Activated CD4-positive, alpha-beta T cell treated with anti-CD3 and anti-CD28 coated beads, Interleukin-2, amount 10 ng/mL, durations not matched to agents 24 days and 14 days (primary cell): Measurements from ENCODE around the gene NEB. TPM values are rescaled to one million over a fixed set of nuclear protein-coding genes. Genes with fewer than 3 reads are reported as not detected.
"Not testable (repeated sequence)": the region's sequence is repeated elsewhere in the genome, so short reads cannot be mapped to it uniquely, and the experiment has no call there.

ENCODE experiments used
- DNase-seq: peaks from one replicate; pipeline ENCODE4 v3.0.0; 2022
- H3K27ac Mint-ChIP-seq: one replicate; pipeline ENCODE4 v1.8.0; 2022; ENCODE audit warnings: mild to moderate bottlenecking, mixed read lengths
- H3K27me3 Mint-ChIP-seq: one replicate; pipeline ENCODE4 v1.8.0; 2022; ENCODE audit warnings: mixed read lengths
- H3K36me3 Mint-ChIP-seq: one replicate; pipeline ENCODE4 v1.8.0; 2022; ENCODE audit warnings: low read depth, mild to moderate bottlenecking, mixed read lengths
- H3K4me1 Mint-ChIP-seq: one replicate; pipeline ENCODE4 v1.8.0; 2021; ENCODE audit warnings: mixed read lengths
- H3K4me3 Mint-ChIP-seq: one replicate; pipeline ENCODE4 v1.8.0; 2022; ENCODE audit warnings: mild to moderate bottlenecking, moderate library complexity, mixed read lengths
- H3K9me3 Mint-ChIP-seq: one replicate; pipeline ENCODE4 v1.8.0; 2021; ENCODE audit warnings: mixed read lengths
- intact Hi-C: fragments of 100-400 bp; cut with micrococcal nuclease; formaldehyde crosslinking; loops from one replicate; pipeline ENCODE4 v1.15.1; 2023
- total RNA-seq: library from RNA; stranded (reverse); gene quantifications from 2 replicates; pipeline ENCODE4 v1.2.3, GENCODE V29; 2022

The NEB gene
- total RNA-seq, 1 donor from 2014 or later = 0.02 TPM

DNA sequence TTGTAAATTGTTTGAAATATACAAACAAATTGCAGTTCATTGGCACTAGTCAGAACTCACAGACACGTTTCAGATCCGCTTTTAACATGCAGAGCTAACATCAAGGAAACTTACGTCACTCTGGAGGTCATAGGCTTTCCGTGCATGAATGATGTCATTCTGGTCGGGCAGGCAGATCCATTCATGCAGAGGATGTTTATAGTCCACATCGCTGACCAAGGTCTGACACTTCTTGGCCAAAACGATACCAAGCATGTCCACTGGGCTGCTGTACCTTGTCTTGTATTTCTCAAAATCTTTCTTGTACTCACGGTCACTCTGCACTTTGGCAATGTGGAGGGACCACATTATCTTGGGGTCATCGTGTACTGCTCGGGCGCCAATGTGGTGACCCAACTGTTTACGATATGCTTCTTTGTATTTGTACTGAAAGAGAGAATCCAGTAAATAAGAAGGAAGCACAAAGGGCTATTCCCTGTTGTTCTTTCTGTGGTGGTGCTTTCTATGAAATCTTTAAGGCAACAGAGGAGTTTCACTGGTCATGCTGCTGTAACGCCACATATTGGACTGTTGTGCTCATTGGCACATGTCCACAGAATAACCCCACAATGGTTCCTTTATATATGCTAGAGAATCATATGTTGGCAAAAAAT lies 114.8 kb downstream of the NEB start:
- Mint-ChIP-seq H3K36me3 (no peaks in the 10 kb centered on the region), H3K27ac (no peak overlapping the region), H3K4me3 (no peak overlapping the region), H3K9me3 (peaks cover 7% of the 10 kb centered on the region), H3K4me1 (peaks cover 9% of the 10 kb centered on the region), H3K27me3 (peaks cover 13% of the 10 kb centered on the region)
- intact Hi-C loops = no loop called here
- DNase-seq = no peak

DNA sequence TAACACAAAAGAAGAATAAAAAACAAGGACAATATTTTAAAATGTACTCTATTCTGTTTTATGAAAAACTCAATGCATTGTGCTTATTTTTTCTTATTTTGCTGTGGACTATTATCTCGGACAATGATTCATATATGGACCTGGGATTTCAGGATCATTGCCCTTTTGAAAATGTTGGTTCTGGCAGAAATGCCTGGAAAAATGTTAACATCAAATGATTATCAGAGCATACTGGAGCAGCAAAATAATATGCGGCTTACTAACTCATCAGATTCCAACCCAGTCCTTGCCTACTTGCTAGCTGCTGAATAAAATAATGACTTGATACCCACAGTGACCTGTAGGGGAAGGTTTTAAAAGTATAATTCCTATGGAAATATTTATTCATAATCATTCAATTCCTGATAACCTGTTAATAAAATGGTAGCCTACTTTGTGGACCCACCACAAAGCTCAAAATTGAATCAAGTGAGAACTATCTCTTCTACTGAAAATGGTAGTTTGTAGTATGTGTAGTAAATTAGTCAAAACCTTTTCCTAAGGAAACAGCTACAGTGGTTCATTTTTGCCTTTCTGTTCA lies 117.4 kb downstream of the NEB start:
- H3K4me1 Mint-ChIP-seq = peaks cover 16% of the 10 kb centered on the region
- intact Hi-C loops = no loop called here
- no peak overlapping the region for H3K27ac Mint-ChIP-seq
- DNase-seq = no peak
- H3K36me3 Mint-ChIP-seq = peaks cover 3% of the 10 kb centered on the region
- H3K4me3 Mint-ChIP-seq = no peak overlapping the region
- H3K9me3 Mint-ChIP-seq = peaks cover 13% of the 10 kb centered on the region
- peaks cover 7% of the 10 kb centered on the region for H3K27me3 Mint-ChIP-seq

DNA sequence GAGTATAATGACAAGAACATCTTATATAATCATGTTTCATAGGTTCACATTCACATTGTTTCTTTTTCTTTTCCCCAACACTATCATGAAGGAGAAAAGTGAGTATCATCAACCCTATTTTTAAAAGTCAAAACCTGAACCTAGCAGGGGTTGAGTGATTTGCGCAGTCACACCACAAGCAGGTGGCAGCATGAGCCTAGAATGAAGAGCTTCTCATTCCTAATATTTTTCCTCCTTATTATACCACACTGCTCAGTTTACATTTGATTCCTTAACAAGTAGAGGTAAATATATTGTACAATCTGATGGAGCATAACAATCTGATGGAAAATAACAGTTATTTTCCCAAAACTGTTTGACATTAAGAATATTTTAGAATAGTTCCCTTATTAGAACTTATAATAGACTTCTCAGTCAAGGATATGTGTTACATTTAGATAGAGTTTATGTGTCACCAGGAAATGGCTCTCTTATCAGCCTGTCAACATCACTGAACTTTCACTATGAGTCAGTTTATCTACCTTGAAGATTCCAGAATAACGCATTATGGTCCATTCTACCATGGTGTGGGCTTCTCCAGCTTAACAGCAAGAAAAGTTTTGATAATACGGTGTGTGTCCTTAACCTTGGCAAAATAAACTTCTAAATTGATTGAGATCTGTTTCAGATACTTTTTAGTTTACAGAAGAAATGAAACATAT lies 119.5 kb downstream of the NEB start:
- Mint-ChIP-seq H3K9me3 (peaks cover 13% of the 10 kb centered on the region), H3K27ac (peak overlapping the region; percentile 39), H3K27me3 (peaks cover 5% of the 10 kb centered on the region), H3K36me3 (peaks cover 3% of the 10 kb centered on the region), H3K4me1 (peaks cover 16% of the 10 kb centered on the region), H3K4me3 (peak overlapping the region; percentile 55)
- peak; percentile 70 for DNase-seq
- intact Hi-C loops = no loop called here

DNA sequence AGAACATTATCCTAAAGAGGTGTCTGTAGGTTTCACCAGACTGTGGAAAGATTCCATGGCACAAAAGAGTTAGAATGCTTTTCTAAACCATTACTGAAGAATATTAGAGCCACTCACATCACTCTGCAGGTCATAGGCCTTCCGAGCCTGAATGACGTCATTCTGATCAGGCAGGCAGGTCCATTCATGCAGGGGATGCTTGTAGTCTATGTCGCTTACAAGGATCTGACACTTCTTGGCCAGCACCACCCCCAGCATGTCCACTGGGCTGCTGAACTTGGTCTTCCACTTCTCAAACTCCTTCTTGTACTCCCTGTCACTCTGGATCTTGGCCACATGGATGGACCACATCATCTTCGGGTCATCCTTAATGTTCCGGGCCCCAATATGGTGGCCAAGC lies 120.1 kb downstream of the NEB start:
- H3K4me1 Mint-ChIP-seq = peaks cover 16% of the 10 kb centered on the region
- no peak overlapping the region for H3K27ac Mint-ChIP-seq
- no peak for DNase-seq
- H3K9me3 Mint-ChIP-seq = peaks cover 13% of the 10 kb centered on the region
- peaks cover 3% of the 10 kb centered on the region for H3K36me3 Mint-ChIP-seq
- intact Hi-C loops = no loop called here
- peaks cover 4% of the 10 kb centered on the region for H3K27me3 Mint-ChIP-seq
- no peak overlapping the region for H3K4me3 Mint-ChIP-seq

DNA sequence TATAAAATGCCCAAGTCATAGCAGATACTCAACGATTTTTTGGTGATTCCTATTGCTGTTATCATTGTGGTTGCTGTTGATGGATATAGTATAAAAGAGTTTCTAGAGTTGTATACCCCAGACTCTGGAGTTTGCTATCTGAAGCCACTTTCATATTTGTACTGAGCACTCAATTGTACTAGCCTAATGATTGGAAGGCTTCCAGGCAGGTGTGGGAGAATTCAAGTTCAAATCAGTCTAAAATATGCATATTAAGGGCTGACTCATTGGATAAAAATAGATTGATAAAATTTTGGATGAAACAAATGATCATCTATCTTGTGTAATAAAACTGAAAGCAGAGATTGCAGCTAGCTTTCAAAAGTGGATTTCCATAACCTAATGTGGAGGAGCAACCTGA lies 122.9 kb downstream of the NEB start:
- peaks cover 16% of the 10 kb centered on the region for H3K4me1 Mint-ChIP-seq
- DNase-seq = no peak
- intact Hi-C loops = no loop called here

DNA sequence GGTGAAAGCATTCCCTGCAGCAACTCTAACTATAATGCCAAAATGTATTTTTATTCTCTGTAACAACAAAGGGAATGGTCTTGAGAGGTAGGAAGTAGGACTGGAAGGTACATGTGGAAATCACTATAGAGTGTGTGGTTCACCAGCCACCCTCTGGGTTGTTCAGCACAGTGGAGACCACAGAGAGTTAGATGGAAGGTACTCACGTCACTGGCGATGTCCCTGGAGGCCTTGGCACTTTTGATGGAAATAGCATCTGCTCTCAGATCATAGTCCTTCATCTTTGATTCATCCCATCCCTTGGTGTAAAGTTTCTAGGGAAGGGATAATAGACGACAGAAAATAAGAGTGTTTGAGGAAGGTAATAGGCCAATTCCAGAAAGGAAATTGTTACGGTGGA lies 124.0 kb downstream of the NEB start:
- H3K27ac Mint-ChIP-seq = no peak overlapping the region
- intact Hi-C loops = no loop called here

More for the DNA sequence above, 122.9 kb downstream of the NEB start:
- no peak overlapping the region for H3K4me3 Mint-ChIP-seq
- H3K9me3 Mint-ChIP-seq = peaks cover 13% of the 10 kb centered on the region
- H3K27me3 Mint-ChIP-seq = no peaks in the 10 kb centered on the region
- peaks cover 3% of the 10 kb centered on the region for H3K36me3 Mint-ChIP-seq
- no peak overlapping the region for H3K27ac Mint-ChIP-seq

DNA sequence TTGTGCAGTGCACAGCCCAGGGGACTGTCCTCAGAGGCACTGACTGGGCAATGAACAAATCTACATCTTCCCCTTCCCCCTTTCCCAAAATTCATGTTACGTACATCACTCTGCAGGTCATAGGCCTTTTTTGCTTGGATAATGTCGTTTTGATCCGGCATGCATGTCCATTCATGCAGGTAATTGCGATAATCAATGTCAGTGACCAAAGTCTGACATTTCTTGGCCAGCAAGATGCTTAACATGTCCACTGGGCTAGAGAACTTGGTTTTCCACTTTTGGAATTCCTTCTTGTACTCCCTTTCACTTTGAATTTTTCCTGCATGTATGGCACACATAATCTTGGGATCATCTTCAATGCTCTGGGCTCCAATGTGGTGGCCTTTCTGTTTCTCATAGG lies 124.6 kb downstream of the NEB start:
- H3K27me3 Mint-ChIP-seq = no peaks in the 10 kb centered on the region
- intact Hi-C loops = no loop called here

More for the DNA sequence above, 124.0 kb downstream of the NEB start:
- peaks cover 3% of the 10 kb centered on the region for H3K36me3 Mint-ChIP-seq
- H3K4me3 Mint-ChIP-seq = no peak overlapping the region
- peaks cover 17% of the 10 kb centered on the region for H3K4me1 Mint-ChIP-seq
- no peaks in the 10 kb centered on the region for H3K27me3 Mint-ChIP-seq
- H3K9me3 Mint-ChIP-seq = peaks cover 12% of the 10 kb centered on the region
- no peak for DNase-seq

DNA sequence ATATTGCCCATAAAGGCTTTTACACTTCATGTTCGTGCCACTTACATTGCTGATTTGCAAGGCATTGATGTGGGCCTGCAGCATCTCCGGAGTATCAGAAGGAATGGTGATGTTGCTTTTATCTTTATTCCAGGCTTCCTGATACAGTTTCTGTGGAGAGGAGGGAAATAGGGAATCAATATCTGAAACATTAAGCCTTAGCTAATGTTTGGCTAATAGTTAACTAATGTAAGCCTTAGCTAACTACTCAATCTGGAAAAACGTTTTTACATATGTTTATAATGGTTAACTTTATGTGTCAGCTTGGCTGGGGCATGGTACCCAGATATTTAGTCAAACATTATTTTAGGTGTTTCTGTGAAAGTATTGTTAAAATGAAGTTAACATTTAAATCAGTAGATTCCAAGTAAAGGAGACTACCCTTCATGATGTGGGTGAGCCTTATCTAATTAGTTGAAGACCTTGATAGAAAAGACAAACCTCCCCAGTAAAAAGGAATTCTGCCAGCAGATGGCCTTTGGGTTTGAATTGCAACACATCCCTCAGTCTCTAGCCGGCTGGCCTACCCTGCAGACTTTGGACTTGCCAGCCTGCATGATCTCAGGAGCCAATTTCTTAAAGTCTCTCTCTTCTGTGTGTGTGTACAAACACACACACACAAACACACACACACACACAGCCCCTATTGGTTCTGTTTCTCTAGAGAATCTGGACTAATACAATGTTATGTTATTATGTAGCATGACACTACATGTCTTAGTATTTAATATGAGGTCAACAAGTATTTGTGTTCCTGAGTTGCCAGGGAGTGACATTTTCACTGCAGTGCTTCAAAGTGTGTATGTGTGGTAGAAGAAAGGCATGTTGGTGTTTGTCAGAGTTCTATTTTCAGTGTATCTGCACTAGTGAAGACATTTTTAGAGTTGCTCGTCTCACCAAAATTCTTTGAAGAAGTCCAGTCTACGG lies 126.5 kb downstream of the NEB start:
- H3K27ac Mint-ChIP-seq, DNase-seq, H3K4me3 Mint-ChIP-seq, H3K36me3 Mint-ChIP-seq, intact Hi-C loops, H3K4me1 Mint-ChIP-seq, H3K9me3 Mint-ChIP-seq, H3K27me3 Mint-ChIP-seq: not testable (repeated sequence)

More for the DNA sequence above, 124.6 kb downstream of the NEB start:
- H3K4me1 Mint-ChIP-seq = peaks cover 12% of the 10 kb centered on the region
- no peak for DNase-seq
- H3K36me3 Mint-ChIP-seq = peaks cover 3% of the 10 kb centered on the region
- H3K27ac Mint-ChIP-seq = no peak overlapping the region
- no peak overlapping the region for H3K4me3 Mint-ChIP-seq
- H3K9me3 Mint-ChIP-seq = peaks cover 8% of the 10 kb centered on the region

DNA sequence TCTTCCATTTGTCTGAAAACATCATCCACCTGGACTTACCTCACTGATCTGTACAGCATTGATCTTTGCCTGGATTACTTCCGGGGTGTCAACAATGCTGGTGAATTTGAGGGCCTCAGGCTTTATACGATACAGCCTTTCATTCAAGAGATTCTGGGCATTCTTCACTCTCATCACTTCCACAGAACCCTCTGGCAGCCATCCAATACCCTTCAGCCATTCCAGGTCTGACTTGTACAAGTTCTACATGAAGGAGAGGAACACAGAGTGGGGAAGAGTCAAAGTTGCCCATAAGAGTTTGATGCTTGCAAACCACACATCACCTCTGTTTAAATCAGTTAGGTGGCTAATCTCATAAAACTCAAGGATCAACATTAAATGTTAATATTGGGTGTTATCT lies 130.7 kb downstream of the NEB start:
- H3K9me3 Mint-ChIP-seq, H3K27me3 Mint-ChIP-seq, H3K4me1 Mint-ChIP-seq, H3K36me3 Mint-ChIP-seq, intact Hi-C loops, DNase-seq, H3K27ac Mint-ChIP-seq, H3K4me3 Mint-ChIP-seq: not testable (repeated sequence)

DNA sequence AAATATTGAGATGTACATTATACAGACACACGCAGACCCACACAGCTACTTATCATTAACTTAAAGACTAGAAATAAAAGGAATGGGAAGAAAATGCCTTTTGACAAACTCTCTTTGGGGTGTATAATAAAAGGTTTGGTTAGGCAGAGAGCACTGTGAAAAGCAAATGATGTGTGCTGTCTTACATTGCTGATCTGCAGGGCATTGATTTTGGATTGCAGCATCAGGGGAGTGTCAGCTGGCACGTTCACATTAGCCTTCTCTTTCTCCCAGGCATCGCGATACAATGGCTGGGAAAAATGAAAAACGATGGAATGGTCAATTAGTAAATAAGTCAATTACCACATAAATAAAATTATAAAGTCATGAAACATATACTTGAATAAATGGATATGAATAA lies 131.9 kb downstream of the NEB start:
- H3K27ac Mint-ChIP-seq, H3K4me1 Mint-ChIP-seq, DNase-seq, H3K36me3 Mint-ChIP-seq, intact Hi-C loops, H3K4me3 Mint-ChIP-seq, H3K9me3 Mint-ChIP-seq, H3K27me3 Mint-ChIP-seq: not testable (repeated sequence)

DNA sequence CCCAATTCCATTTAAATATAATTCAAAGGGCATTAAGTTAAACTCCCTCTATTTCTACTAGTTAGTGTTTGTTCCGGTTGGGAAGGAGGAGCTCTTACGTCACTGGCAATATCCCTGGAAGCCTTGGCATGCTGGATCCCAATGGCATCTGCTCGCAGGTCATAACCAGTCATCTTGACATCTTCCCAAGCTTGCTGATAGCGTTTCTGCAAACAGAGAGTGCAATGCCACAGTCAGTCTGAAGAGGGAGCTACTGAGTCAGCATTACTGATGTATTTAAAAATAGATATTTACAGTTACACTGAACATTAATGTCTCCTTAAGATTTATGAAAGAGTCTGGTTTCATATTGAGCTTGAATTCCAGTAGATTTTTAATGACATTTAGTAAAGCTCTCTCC lies 132.5 kb downstream of the NEB start:
- H3K9me3 Mint-ChIP-seq, H3K27ac Mint-ChIP-seq, intact Hi-C loops, H3K4me1 Mint-ChIP-seq, H3K36me3 Mint-ChIP-seq, DNase-seq, H3K4me3 Mint-ChIP-seq, H3K27me3 Mint-ChIP-seq: not testable (repeated sequence)

DNA sequence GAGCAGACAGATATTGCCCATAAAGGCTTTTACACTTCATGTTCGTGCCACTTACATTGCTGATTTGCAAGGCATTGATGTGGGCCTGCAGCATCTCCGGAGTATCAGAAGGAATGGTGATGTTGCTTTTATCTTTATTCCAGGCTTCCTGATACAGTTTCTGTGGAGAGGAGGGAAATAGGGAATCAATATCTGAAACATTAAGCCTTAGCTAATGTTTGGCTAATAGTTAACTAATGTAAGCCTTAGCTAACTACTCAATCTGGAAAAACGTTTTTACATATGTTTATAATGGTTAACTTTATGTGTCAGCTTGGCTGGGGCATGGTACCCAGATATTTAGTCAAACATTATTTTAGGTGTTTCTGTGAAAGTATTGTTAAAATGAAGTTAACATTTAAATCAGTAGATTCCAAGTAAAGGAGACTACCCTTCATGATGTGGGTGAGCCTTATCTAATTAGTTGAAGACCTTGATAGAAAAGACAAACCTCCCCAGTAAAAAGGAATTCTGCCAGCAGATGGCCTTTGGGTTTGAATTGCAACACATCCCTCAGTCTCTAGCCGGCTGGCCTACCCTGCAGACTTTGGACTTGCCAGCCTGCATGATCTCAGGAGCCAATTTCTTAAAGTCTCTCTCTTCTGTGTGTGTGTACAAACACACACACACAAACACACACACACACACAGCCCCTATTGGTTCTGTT lies 137.2 kb downstream of the NEB start:
- DNase-seq, H3K4me1 Mint-ChIP-seq, H3K36me3 Mint-ChIP-seq, H3K9me3 Mint-ChIP-seq, H3K4me3 Mint-ChIP-seq, H3K27me3 Mint-ChIP-seq, H3K27ac Mint-ChIP-seq, intact Hi-C loops: not testable (repeated sequence)

DNA sequence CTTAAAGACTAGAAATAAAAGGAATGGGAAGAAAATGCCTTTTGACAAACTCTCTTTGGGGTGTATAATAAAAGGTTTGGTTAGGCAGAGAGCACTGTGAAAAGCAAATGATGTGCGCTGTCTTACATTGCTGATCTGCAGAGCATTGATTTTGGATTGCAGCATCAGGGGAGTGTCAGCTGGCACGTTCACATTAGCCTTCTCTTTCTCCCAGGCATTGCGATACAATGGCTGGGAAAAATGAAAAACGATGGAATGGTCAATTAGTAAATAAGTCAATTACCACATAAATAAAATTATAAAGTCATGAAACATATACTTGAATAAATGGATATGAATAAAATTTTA lies 142.4 kb downstream of the NEB start:
- H3K27me3 Mint-ChIP-seq, H3K4me3 Mint-ChIP-seq, H3K36me3 Mint-ChIP-seq, H3K4me1 Mint-ChIP-seq, intact Hi-C loops, DNase-seq, H3K27ac Mint-ChIP-seq, H3K9me3 Mint-ChIP-seq: not testable (repeated sequence)
